Muscle layer of duodenum (tissue), 2 donors: ENCODE results near the gene SLC25A39.
"Not testable (repeated sequence)": the region's sequence is repeated elsewhere in the genome, so short reads cannot be mapped to it uniquely, and the experiment has no call there.

Experiments used
- H3K27ac ChIP-seq: one replicate; pipeline ENCODE4 v1.7.0; 2013; ENCODE audit warnings: mild to moderate bottlenecking, low read length
- H3K27me3 ChIP-seq: one replicate; pipeline ENCODE4 v1.7.0; 2013; ENCODE audit warnings: low read depth, mild to moderate bottlenecking, control low read depth, low read length
- H3K36me3 ChIP-seq, 2 donors: one replicate each; pipeline ENCODE4 v1.7.0; 2013; ENCODE audit warnings: low read length in 2 of 2, control low read depth in 1 of 2, mild to moderate bottlenecking in 1 of 2; ENCODE audit not compliant: insufficient read depth in 2 of 2, control insufficient read depth in 1 of 2
- H3K4me1 ChIP-seq, 2 donors: one replicate each; pipeline ENCODE4 v1.7.0; 2013; ENCODE audit warnings: low read length in 2 of 2, mild to moderate bottlenecking in 2 of 2, control low read depth in 1 of 2, moderate library complexity in 1 of 2; ENCODE audit not compliant: insufficient read depth in 2 of 2, control insufficient read depth in 1 of 2
- H3K4me3 ChIP-seq, 2 donors: one replicate each; pipeline ENCODE4 v1.7.0; 2013; ENCODE audit warnings: low read length in 2 of 2, low read depth in 1 of 2, mild to moderate bottlenecking in 1 of 2
- H3K9me3 ChIP-seq, 2 donors: one replicate each; pipeline ENCODE4 v1.7.0; 2013; ENCODE audit warnings: low read length in 2 of 2, control low read depth in 1 of 2, mild to moderate bottlenecking in 1 of 2; ENCODE audit not compliant: control insufficient read depth in 1 of 2
- donor health status: healthy.

The SLC25A39 gene

GRCh38 chr17:44324571-44325275, at the start of gene SLC25A39:
TSS of gene SLC25A39 (minus strand) at chr17:44324823. CDS start at chr17:44323562, 1,261 bp downstream.
- Histone ChIP-seq H3K9me3 (no peaks in the 10 kb centered on the region), H3K4me1 (peaks cover 0 to 15% of the 10 kb centered on the region in 2 donors), H3K27ac (peak within 1 kb of the TSS; percentile 87), H3K4me3 (peak within 1 kb of the TSS; percentile 71 to 96), H3K36me3 (peaks cover 10 to 26% of the 10 kb centered on the region in 2 donors), H3K27me3 (no peaks in the 10 kb centered on the region)

GRCh38 chr17:44372036-44372435, 47.4 kb upstream of the SLC25A39 start:
- Histone ChIP-seq H3K27me3 (no peaks in the 10 kb centered on the region), H3K9me3 (no peaks in the 10 kb centered on the region), H3K27ac (no peak overlapping the region), H3K4me1 (peaks cover 0 to 13% of the 10 kb centered on the region in 2 donors), H3K4me3 (no peak overlapping the region), H3K36me3 (no peaks in the 10 kb centered on the region)

GRCh38 chr17:44369414-44370023, 44.9 kb upstream of the SLC25A39 start:
- H3K9me3 ChIP-seq, H3K27ac ChIP-seq, H3K27me3 ChIP-seq, H3K36me3 ChIP-seq, H3K4me3 ChIP-seq, H3K4me1 ChIP-seq: not testable (repeated sequence)

GRCh38 chr17:44368391-44369243, 44.0 kb upstream of the SLC25A39 start:
- H3K36me3 ChIP-seq, H3K27me3 ChIP-seq, H3K4me1 ChIP-seq, H3K4me3 ChIP-seq, H3K27ac ChIP-seq, H3K9me3 ChIP-seq: not testable (repeated sequence)

- Histone ChIP-seq H3K27me3 (peaks cover 6% of the 10 kb centered on the region), H3K4me1 (peaks cover 0 to 16% of the 10 kb centered on the region in 2 donors), H3K36me3 (no peaks in the 10 kb centered on the region), H3K4me3 (no peak overlapping the region), H3K9me3 (no peaks in the 10 kb centered on the region), H3K27ac (no peak overlapping the region)
Observed at GRCh38 chr17:44367231-44367979, 42.8 kb upstream of the SLC25A39 start.

- H3K4me3 ChIP-seq, H3K9me3 ChIP-seq, H3K27ac ChIP-seq, H3K36me3 ChIP-seq: not testable (repeated sequence)
- H3K27me3 ChIP-seq = peaks cover 11% of the 10 kb centered on the region
- peaks cover 0 to 29% of the 10 kb centered on the region in 2 donors for H3K4me1 ChIP-seq
Observed at GRCh38 chr17:44365051-44365450, 40.4 kb upstream of the SLC25A39 start.

- Histone ChIP-seq H3K9me3 (no peaks in the 10 kb centered on the region), H3K27ac (no peak within 1 kb of the TSS), H3K4me1 (peaks cover 0 to 29% of the 10 kb centered on the region in 2 donors), H3K4me3 (peak within 1 kb of the TSS; percentile 42 to 68), H3K36me3 (no peaks in the 10 kb centered on the region), H3K27me3 (peaks cover 11% of the 10 kb centered on the region)
Observed at GRCh38 chr17:44363613-44364159, 39.1 kb upstream of the SLC25A39 start, which contains the start of gene FAM171A2. TSS of gene FAM171A2 (minus strand) at chr17:44363853. CDS start at chr17:44363714, 139 bp downstream.

- no peak overlapping the region for H3K27ac ChIP-seq
Observed at GRCh38 chr17:44362949-44363612, 38.5 kb upstream of the SLC25A39 start.

GRCh38 chr17:44362459-44362948, 37.9 kb upstream of the SLC25A39 start:
- Histone ChIP-seq H3K36me3 (no peaks in the 10 kb centered on the region), H3K9me3 (no peaks in the 10 kb centered on the region), H3K27ac (no peak overlapping the region), H3K27me3 (peaks cover 11% of the 10 kb centered on the region), H3K4me1 (peaks cover 0 to 29% of the 10 kb centered on the region in 2 donors), H3K4me3 (peak overlapping the region; percentile 11 to 68)

More at GRCh38 chr17:44362949-44363612, 38.5 kb upstream of the SLC25A39 start:
- peaks cover 0 to 29% of the 10 kb centered on the region in 2 donors for H3K4me1 ChIP-seq
- peaks cover 11% of the 10 kb centered on the region for H3K27me3 ChIP-seq
- H3K36me3 ChIP-seq = no peaks in the 10 kb centered on the region
- no peaks in the 10 kb centered on the region for H3K9me3 ChIP-seq
- peak overlapping the region; percentile 42 to 68 for H3K4me3 ChIP-seq
